Large intestine (tissue), 3 donors: Measurements from ENCODE around the gene TLE1. TPM values are rescaled to one million over a fixed set of nuclear protein-coding genes. Genes with fewer than 3 reads are reported as not detected.
A peak's percentile ranks its signal among the peaks of the same experiment; 100 is the strongest.

Experiments used
- DNase-seq, 2 donors: peaks; one replicate each; pipeline versions ENCODE4 v3.0.0 to v3.0.0-alpha.2; 2013
- H3K27ac ChIP-seq: one replicate; pipeline ENCODE4 v1.5.1; 2013; ENCODE audit warnings: low read length
- H3K27me3 ChIP-seq: 2 replicates; pipeline ENCODE4 v1.6.1; 2013; ENCODE audit warnings: low read length; ENCODE audit not compliant: control insufficient read depth, insufficient read depth
- H3K36me3 ChIP-seq: 2 replicates; pipeline ENCODE4 v1.6.1; 2013; ENCODE audit warnings: low read length; ENCODE audit not compliant: control insufficient read depth, insufficient read depth
- H3K4me1 ChIP-seq: one replicate; pipeline ENCODE4 v1.6.1; 2013; ENCODE audit warnings: low read length; ENCODE audit not compliant: control insufficient read depth, insufficient read depth
- H3K4me3 ChIP-seq: one replicate; pipeline ENCODE4 v1.5.1; 2013; ENCODE audit warnings: low read length
- H3K9me3 ChIP-seq: one replicate; pipeline ENCODE4 v1.6.1; 2013; ENCODE audit warnings: mild to moderate bottlenecking, low read depth, low read length, moderate library complexity; ENCODE audit not compliant: control insufficient read depth
- WGBS: methylation state at CpG from one replicate; pipeline ENCODE4 v1.1.5; 2013; ENCODE audit warnings: low lambda C conversion rate; ENCODE audit not compliant: insufficient coverage; 5-methylcytosine and 5-hydroxymethylcytosine counted together
- polyA plus RNA-seq: library from polyadenylated mRNA; unstranded; fragments of 120-200 nt; gene quantifications from one replicate; pipeline ENCODE4 v1.2.1, GENCODE V29; 2013

Gene TLE1
- polyA plus RNA-seq, 1 donor, result 26.7 TPM

- Histone ChIP-seq H3K4me1 (peaks cover 20% of the 10 kb centered on the region), H3K27ac (peak overlapping the region; percentile 33), H3K27me3 (no peaks in the 10 kb centered on the region), H3K36me3 (peaks cover 46% of the 10 kb centered on the region), H3K9me3 (no peaks in the 10 kb centered on the region), H3K4me3 (no peak overlapping the region)
- peak; percentile 27 for DNase-seq
- no CpG with 5 or more reads among the region's 15 CpGs for WGBS
These were observed 96.5 kb downstream of the TLE1 start for GRCh38 chr9:81592887-81593266.

GRCh38 chr9:81591791-81592190 lies 97.6 kb downstream of the TLE1 start:
- Histone ChIP-seq H3K27me3 (no peaks in the 10 kb centered on the region), H3K9me3 (no peaks in the 10 kb centered on the region), H3K4me3 (no peak overlapping the region), H3K27ac (no peak overlapping the region), H3K4me1 (peaks cover 26% of the 10 kb centered on the region), H3K36me3 (peaks cover 38% of the 10 kb centered on the region)
- no CpG with 5 or more reads among the region's 12 CpGs for WGBS
- DNase-seq, result no peak

- H3K4me1 ChIP-seq, result peaks cover 26% of the 10 kb centered on the region
- H3K9me3 ChIP-seq, result no peaks in the 10 kb centered on the region
- no peak overlapping the region for H3K4me3 ChIP-seq
- no peaks in the 10 kb centered on the region for H3K27me3 ChIP-seq
- peaks cover 38% of the 10 kb centered on the region for H3K36me3 ChIP-seq
- no CpG with 5 or more reads among the region's 16 CpGs for WGBS
- DNase-seq, result no peak
- no peak overlapping the region for H3K27ac ChIP-seq
These were observed 98.7 kb downstream of the TLE1 start for GRCh38 chr9:81590688-81591087.

- Histone ChIP-seq H3K36me3 (peaks cover 43% of the 10 kb centered on the region), H3K27me3 (no peaks in the 10 kb centered on the region), H3K9me3 (no peaks in the 10 kb centered on the region), H3K27ac (no peak overlapping the region), H3K4me1 (peaks cover 26% of the 10 kb centered on the region), H3K4me3 (no peak overlapping the region)
- WGBS, result 83% methylated on average over 1 of the region's 9 CpGs
- DNase-seq, result no peak
These were observed 99.5 kb downstream of the TLE1 start for GRCh38 chr9:81589819-81590218.

GRCh38 chr9:81589392-81589791 lies 100.0 kb downstream of the TLE1 start:
- peaks cover 26% of the 10 kb centered on the region for H3K4me1 ChIP-seq
- no peaks in the 10 kb centered on the region for H3K9me3 ChIP-seq
- H3K27ac ChIP-seq, result peak overlapping the region; percentile 84
- H3K36me3 ChIP-seq, result peaks cover 44% of the 10 kb centered on the region
- no peak overlapping the region for H3K4me3 ChIP-seq
- WGBS, result no CpG with 5 or more reads among the region's 5 CpGs
- H3K27me3 ChIP-seq, result no peaks in the 10 kb centered on the region
- DNase-seq, result no peak

- DNase-seq, result peak; percentile 89 to 94
- Histone ChIP-seq H3K36me3 (peaks cover 52% of the 10 kb centered on the region), H3K27ac (peak overlapping the region; percentile 84), H3K27me3 (no peaks in the 10 kb centered on the region), H3K4me1 (peaks cover 26% of the 10 kb centered on the region), H3K4me3 (peak overlapping the region; percentile 36), H3K9me3 (no peaks in the 10 kb centered on the region)
- WGBS, result no CpG with 5 or more reads among the region's 15 CpGs
These were observed 101.0 kb downstream of the TLE1 start for GRCh38 chr9:81588148-81588871.

GRCh38 chr9:81586786-81587185 lies 102.6 kb downstream of the TLE1 start:
- H3K36me3 ChIP-seq, result peaks cover 47% of the 10 kb centered on the region
- H3K4me3 ChIP-seq, result no peak overlapping the region
- no peak for DNase-seq
- H3K4me1 ChIP-seq, result peaks cover 19% of the 10 kb centered on the region
- 100% methylated on average over 1 of the region's 1 CpG for WGBS
- H3K27me3 ChIP-seq, result no peaks in the 10 kb centered on the region
- no peak overlapping the region for H3K27ac ChIP-seq
- no peaks in the 10 kb centered on the region for H3K9me3 ChIP-seq

GRCh38 chr9:81585191-81585763 lies 104.1 kb downstream of the TLE1 start:
- peaks cover 38% of the 10 kb centered on the region for H3K36me3 ChIP-seq
- WGBS, result no CpG with 5 or more reads among the region's 11 CpGs
- H3K27me3 ChIP-seq, result no peaks in the 10 kb centered on the region
- H3K9me3 ChIP-seq, result no peaks in the 10 kb centered on the region
- H3K4me1 ChIP-seq, result peaks cover 19% of the 10 kb centered on the region
- no peak overlapping the region for H3K4me3 ChIP-seq
- H3K27ac ChIP-seq, result no peak overlapping the region
- DNase-seq, result no peak

GRCh38 chr9:81584099-81584498 lies 105.2 kb downstream of the TLE1 start:
- H3K36me3 ChIP-seq, result peaks cover 27% of the 10 kb centered on the region

GRCh38 chr9:81581986-81582385 lies 107.4 kb downstream of the TLE1 start:
- H3K27me3 ChIP-seq, result no peaks in the 10 kb centered on the region
- no peaks in the 10 kb centered on the region for H3K9me3 ChIP-seq
- no peak for DNase-seq
- no peak overlapping the region for H3K27ac ChIP-seq
- WGBS, result 56% methylated on average over 1 of the region's 3 CpGs
- H3K4me3 ChIP-seq, result no peak overlapping the region
- no peaks in the 10 kb centered on the region for H3K4me1 ChIP-seq
- peaks cover 25% of the 10 kb centered on the region for H3K36me3 ChIP-seq

More at GRCh38 chr9:81584099-81584498, 105.2 kb downstream of the TLE1 start:
- no peak overlapping the region for H3K4me3 ChIP-seq
- DNase-seq, result no peak
- H3K9me3 ChIP-seq, result no peaks in the 10 kb centered on the region
- peaks cover 16% of the 10 kb centered on the region for H3K4me1 ChIP-seq
- WGBS, result no CpG with 5 or more reads among the region's 8 CpGs
- H3K27me3 ChIP-seq, result no peaks in the 10 kb centered on the region
- H3K27ac ChIP-seq, result no peak overlapping the region

GRCh38 chr9:81579381-81579780 lies 110.0 kb downstream of the TLE1 start:
- H3K27me3 ChIP-seq, result no peaks in the 10 kb centered on the region
- WGBS, result no CpG with 5 or more reads among the region's 4 CpGs
- H3K9me3 ChIP-seq, result no peaks in the 10 kb centered on the region
- no peak overlapping the region for H3K27ac ChIP-seq
- peaks cover 11% of the 10 kb centered on the region for H3K36me3 ChIP-seq
- no peak overlapping the region for H3K4me3 ChIP-seq
- no peak for DNase-seq
- no peaks in the 10 kb centered on the region for H3K4me1 ChIP-seq
